ENCODE results near the gene IGFBP6.
"Not testable (repeated sequence)": the region's sequence is repeated elsewhere in the genome, so short reads cannot be mapped to it uniquely, and the experiment has no call there.

The IGFBP6 gene

GRCh38 chr12:53071591-53072551 is 25.6 kb upstream of the IGFBP6 start:
- DNase-seq = no peak

DNA sequence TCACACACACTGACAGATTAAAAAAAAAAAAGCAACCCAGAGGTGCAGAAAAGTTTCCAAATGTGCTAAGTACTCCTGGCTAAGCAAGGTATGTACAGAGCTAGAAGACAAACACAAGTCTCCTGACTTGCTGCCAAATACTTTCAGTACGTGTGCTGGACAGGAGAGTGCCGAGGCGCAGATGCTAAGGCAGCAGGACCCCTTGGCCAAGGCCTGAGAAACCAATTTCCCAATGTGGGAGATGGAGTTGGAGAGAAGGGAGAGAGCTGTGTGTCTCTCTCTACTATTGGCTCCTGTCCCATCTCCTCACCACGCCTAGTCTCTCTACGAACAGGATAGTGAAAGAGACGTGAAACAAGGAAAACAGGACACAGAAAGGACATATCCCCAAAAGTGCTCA is 23.6 kb upstream of the IGFBP6 start:
- no peak for DNase-seq

GRCh38 chr12:53074283-53074998 is 23.0 kb upstream of the IGFBP6 start:
- DNase-seq = no peak

GRCh38 chr12:53074999-53075370 is 22.5 kb upstream of the IGFBP6 start:
- no peak for DNase-seq

DNA sequence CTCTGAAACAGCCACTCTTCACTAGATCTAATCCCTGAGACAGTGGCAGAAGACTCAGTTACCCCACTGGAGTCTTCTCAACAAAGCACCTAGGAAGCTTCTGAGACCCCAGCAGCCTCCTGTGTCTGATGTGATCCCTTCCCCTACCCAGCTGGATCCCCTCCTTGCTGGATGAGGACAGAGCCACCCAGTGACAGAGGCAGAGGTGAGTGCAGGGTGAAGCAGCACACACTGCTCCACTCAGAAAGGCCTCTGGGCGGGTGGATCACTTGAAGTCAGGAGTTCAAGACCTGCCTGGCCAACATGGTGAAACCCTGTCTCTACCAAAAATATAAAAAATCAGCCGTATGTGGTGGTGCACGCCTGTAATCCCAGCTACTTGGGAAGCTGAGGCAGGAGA is 21.0 kb upstream of the IGFBP6 start:
- no peak for DNase-seq

DNA sequence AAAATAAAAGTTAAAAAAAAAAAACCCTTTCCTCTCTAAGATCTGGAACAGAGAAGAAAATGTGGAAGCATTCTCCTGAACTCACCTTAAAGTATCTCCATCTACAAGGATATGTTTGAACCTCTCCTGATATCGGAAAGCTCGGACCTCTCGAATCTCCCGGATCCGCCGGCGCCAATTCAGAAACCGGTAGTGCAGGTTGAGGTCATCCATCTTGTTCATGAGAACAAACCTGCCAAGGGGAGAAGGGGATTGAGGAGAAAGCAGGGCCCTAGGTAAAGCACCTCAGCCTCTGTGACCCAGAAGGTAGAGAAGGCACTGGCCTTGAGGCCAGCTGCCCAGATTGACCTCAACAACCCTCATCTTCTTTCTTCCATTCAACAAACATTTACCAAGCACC is 20.4 kb upstream of the IGFBP6 start:
- no peak for DNase-seq

DNA sequence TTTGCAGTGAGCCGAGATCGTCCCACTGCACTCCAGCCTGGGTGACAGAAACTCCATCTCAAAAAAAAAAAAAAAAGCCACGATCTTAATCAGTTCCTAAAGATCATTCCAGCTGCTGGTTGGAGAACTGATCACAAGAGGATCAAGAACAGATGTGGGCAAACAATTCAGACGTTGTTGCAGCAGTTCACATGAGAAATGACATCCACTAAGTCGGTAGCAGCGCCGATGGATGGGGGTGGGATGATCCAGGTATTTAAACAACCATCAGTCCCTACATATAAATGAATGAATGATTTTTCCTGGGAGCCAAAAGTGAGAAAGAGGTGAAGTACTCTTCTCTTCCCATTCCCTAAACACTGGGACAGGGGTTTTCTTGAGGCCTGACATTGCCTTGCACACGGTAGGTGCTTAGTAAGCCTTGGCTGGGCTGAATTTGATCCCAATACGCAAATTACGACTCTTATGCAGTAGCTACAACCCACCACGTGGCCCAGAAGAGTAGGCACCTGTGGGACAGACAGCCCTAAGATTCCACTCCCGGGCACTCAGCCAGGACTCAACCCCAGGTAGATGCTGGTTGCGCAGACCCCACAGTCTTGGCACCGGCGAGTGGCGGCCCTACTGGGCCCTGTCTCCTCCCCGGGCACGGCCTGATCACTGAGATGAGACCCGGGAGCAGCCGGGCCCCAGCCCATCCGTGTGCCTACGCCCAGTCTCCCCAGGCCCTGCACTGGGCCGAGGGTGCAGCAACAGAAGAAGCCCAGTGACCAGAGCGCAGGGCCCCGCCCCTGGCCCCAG is 18.8 kb upstream of the IGFBP6 start:
- no peak for DNase-seq

- DNase-seq = peak; percentile 95
These were observed 18.0 kb upstream of the IGFBP6 start, which contains the start of gene SPRYD3 for GRCh38 chr12:53079226-53080117. TSS of gene SPRYD3 (minus strand) at chr12:53079390. CDS start at chr12:53079333, 57 bp downstream.

DNA sequence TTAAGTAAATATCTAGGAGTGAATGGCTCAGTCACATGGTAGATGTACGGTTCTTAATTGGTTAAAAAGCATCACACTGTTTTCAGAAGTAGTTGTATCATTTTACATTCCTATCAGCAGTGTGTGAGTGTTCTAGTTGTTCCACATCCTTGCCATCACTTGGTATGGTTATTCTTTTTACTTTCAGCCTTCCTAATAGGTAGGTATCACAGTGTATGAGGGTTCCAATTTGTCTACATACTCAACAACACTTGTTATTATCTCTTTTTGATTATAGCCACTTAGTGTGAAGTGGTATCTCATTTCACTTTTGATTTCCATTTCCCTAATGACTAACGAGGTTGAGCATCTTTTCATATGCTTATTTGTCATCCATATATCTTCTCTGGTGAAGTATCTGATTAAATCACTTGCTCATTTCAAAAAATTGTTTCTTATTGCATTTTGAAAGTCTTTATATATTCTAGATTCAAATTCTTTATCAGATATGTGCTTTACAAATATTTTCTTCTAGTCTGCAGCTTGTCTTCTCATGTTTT is 14.8 kb upstream of the IGFBP6 start:
- peak; percentile 68 for DNase-seq

DNA sequence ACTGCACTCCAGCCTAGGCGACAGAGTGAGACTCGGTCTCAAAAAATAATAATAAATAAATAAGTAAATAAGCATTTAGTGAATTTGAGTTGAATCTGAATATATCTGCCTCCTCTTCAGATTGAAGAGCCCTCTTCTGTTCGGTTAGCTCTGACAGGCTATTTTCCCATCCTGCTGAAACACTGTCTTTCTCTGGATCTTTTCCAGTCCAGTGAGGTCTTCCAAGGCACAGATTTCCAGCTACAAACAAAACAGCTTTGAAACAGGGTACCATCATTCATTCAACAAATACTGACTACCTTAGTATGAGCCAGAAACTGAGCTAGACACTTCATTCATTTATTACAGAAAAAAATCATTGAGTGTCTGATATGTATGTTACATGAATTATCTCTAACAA is 11.1 kb upstream of the IGFBP6 start:
- no peak for DNase-seq

GRCh38 chr12:53090105-53090504 is 7.4 kb upstream of the IGFBP6 start:
- DNase-seq = no peak

- no peak for DNase-seq
These were observed 6.9 kb upstream of the IGFBP6 start for GRCh38 chr12:53090554-53090953.

GRCh38 chr12:53091756-53092155 is 5.7 kb upstream of the IGFBP6 start:
- no peak for DNase-seq

DNA sequence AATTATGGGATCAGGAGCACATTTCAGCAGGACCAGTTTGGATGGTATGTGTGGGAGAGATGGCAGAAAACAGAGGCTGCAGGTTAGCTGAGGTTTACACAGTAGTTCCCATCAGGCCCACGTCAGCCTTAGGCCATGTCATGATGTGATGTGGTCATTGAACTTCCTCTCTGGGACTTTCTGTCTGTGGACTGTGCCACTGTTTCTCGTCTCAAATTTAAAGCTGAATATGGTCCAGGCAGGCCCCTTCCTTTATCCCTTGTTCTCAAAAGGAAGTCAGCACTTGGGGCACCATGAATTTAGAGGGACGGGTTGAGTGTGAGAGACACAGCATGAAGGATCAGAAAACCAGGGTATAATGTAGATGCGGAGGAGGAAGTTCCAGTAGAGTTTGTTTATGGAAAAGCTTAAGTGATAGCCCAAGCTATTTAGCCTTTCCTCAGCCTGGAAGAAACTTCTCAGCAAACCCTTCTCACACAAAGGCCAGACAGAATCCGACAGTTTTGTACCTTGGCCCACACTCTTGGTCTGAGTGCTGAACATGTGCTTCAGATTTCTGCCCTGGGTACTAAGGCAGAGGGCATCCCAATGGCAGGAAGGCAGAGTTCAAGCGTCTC is 3.6 kb upstream of the IGFBP6 start:
- peak; percentile 88 for DNase-seq

DNA sequence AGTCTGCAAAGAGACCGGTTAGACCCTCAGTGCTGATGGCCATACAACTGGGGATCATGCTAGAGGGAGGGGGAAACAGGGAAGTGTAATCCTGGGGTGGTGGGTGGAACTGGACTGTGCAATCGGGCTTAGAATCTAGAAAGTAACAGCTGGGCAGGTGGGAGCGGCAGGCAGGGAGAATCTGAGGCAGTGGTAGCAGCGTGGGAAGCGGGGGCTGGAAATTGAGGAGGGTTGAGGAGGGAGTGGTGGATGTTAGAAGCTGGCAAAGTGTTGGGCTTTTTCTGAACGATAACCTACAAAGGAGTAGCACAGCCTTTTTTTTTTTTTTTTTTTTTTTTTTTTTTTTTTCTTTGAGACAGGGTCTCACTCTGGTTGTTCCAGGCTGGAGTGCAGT is 3.1 kb upstream of the IGFBP6 start:
- DNase-seq = no peak

DNA sequence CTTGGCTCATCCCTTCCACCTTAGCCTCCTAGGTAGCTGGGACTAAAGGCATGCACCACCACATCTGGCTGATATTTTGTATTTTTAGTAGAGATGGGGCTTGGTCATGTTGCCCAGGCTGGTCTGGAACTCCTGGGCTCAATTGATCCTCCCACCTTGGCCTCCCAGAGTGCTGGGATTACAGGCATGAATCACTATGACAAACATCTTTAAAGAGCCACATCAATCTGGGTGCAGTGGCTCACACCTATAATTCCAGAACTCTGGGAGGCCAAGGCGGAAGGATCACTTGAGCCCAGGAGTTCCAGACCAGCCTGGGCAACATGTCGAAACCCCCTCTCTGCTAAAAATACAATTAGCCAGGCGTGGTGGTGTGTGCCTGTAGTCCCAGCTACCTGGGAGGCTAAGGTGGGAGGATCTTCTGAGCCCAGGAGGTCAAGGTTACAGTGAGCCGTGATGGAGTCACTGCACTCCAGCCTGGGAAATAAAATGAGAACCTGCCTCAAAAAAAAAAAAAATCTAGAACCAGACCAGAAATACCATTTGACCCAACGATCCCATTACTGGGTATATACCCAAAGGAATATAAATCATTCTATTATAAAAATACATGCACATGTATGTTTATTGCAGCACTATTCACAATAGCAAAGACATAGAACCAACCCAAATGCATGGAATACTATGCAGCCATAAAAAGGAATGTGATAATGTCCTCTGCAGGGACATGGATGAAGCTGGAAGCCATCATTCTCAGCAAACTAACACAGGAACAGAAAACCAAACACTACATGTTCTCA is 2.5 kb upstream of the IGFBP6 start:
- not testable (repeated sequence) for DNase-seq

DNA sequence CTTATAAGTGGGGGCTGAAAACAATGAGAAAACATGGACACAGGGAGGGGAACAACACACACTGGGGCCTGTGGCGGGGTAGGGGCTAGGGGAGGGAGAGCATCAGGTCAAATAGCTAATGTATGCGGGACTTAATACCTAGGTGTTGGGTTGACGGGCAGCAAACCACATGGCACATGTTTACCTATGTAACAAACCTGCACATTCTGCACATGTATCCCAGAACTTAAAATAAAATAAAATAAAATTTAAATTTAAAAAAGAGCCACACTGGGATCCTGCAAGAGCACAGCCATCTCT is 1.9 kb upstream of the IGFBP6 start:
- DNase-seq = not testable (repeated sequence)

DNA sequence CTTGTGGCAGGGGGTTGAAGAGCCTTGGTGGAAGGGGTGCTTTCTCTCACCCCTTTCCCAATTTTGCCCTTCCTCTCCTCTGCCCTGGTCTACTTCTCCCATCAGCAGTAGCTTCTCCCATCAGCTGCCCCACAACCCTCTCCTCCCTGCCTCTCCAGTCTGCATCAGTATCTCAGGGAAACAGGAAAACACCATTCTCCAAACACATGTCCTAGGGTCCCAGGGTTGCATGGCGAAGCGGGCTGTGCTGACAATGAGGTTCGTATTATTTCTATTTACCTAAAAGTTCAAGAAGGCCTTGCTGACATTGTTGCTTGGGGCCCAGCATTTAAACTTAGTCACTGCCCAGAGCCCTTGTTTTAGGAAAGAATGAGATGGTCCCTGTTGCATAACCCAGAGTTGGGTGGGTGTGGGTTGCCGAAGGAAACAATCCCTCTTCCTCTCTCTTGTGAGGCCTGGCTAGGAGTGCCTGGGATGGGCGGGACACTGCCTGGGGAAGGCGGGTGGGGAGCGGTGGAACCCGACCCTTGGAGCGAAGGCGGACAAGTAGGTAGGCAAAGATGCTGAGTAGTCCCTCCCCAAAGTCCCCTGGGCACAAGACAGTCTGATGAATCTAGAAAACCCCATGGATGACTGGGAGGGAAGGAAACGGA is 1.3 kb upstream of the IGFBP6 start:
- peak; percentile 67 for DNase-seq

GRCh38 chr12:53096759-53097158 is 708 bp upstream of the IGFBP6 start:
- DNase-seq = no peak

DNA sequence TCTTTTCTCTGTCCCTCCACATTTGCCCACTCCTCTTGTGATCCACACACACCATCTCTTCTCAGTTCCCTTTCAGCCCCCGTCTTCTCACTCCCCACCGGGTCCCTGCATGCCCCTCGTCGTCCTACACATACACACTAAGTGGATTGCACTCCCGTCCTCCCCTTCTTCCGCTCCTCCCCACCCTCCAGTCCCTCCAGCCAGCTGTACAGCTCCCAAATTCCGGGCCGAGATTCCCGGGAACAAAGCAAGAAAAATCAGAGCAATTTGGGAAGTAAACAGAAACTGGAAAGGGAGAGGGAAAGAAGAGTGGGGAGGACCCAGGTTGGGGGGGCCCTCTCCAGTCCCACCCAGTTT is 282 bp upstream of the IGFBP6 start:
- DNase-seq = no peak
